Right lobe of liver (tissue), 6 donors: ENCODE data around the gene ARMC2. TPM values are rescaled to one million over a fixed set of nuclear protein-coding genes. Genes with fewer than 3 reads are reported as not detected.

Experiments
- ATAC-seq, 4 donors: fragments of 200-7000 bp; cut with Tn5 transposase; one replicate each; pipeline ENCODE4 v1.9.1; 2020; ENCODE audit warnings: mild to moderate bottlenecking in 4 of 4, moderate library complexity in 4 of 4
- DNase-seq, 3 donors: peaks; one replicate each; pipeline ENCODE4 v3.0.0-alpha.2; 2020
- H3K27ac ChIP-seq, 3 donors: fragments of 200-600 bp; one replicate each; pipeline ENCODE4 v1.8.0; 2022
- H3K27me3 ChIP-seq, 2 donors: fragments of 200-600 bp; one replicate each; pipeline ENCODE4 v1.8.0; 2022
- H3K36me3 ChIP-seq, 4 donors: fragments of 200-600 bp; sonication (generic) in 1 of 4; one replicate each; pipeline versions ENCODE4 v1.5.1 to v1.8.0; 2017 to 2022; ENCODE audit warnings: control low read depth in 1 of 4
- H3K4me1 ChIP-seq, 4 donors: fragments of 200-600 bp; sonication (generic) in 1 of 4; one replicate each; pipeline versions ENCODE4 v1.5.1 to v1.8.0; 2017 to 2022; ENCODE audit warnings: control low read depth in 1 of 4
- H3K4me3 ChIP-seq, 3 donors: fragments of 200-600 bp; one replicate each; pipeline ENCODE4 v1.8.0; 2022
- H3K9me3 ChIP-seq, 4 donors: fragments of 200-600 bp; sonication (generic) in 1 of 4; one replicate each; pipeline versions ENCODE4 v1.5.1 to v1.8.0; 2017 to 2022; ENCODE audit warnings: control low read depth in 1 of 4
- CTCF ChIP-seq, 4 donors: fragments of 200-600 bp in 3 of 4; fragments of 450-650 bp in 1 of 4; IDR thresholded peaks; one replicate each; pipeline versions ENCODE4 v1.5.1 to v1.8.0; 2016 to 2022; ENCODE audit warnings: antibody characterized with exemption in 4 of 4, mild to moderate bottlenecking in 2 of 4
- POLR2A ChIP-seq: fragments of 450-650 bp; IDR thresholded peaks from one replicate; pipeline ENCODE4 v1.6.1; 2017; ENCODE audit warnings: antibody characterized with exemption, mild to moderate bottlenecking
- WGBS: methylation state at CpG from one replicate; pipeline ENCODE4 v1.1.6; 2018; ENCODE audit warnings: low coverage, low lambda C conversion rate; ENCODE audit not compliant: insufficient coverage; ENCODE audit errors: missing lambda C conversion rate; 5-methylcytosine and 5-hydroxymethylcytosine counted together
- intact Hi-C, 2 donors: fragments of 100-400 bp; cut with DNase I; formaldehyde crosslinking; loops; one replicate each; pipeline versions ENCODE4 v1.11.2 to v1.14.1; 2022
- total RNA-seq, 6 experiments: library from RNA; depleted of rRNA in 2 of 6; stranded (reverse); fragments of >200 nt in 2 of 6; fragmentation: NEBNext Ultra II Directional in 3 of 6; extraction: Animal tissue kit (Norgen Biotek cat#: 25700) in 3 of 6; gene quantifications; one replicate each; pipeline versions ENCODE4 v1.1.0 to v1.2.4, GENCODE V29; 2016 to 2023
- donor health status: DM: no; HTN: yes; CAD: no.
- donor health status: DM: no; HTN: no; CAD: no.
- donor health status: DM: no; HTN: no; CAD: no.
- donor health status: DM: no; HTN: yes; CAD: no.
- donor health status: DM: no; HTN: yes; CAD: no.

The ARMC2 gene
- total RNA-seq, 6 experiments from 2014 or later, result 0.86 to 1.9 (median 1.0) TPM

GRCh38 chr6:108996208-108996607, 148.0 kb downstream of the ARMC2 start:
- H3K27ac ChIP-seq, result no peak overlapping the region
- H3K4me1 ChIP-seq, result peaks cover 0 to 2% (median under 1%) of the 10 kb centered on the region in 4 donors
- H3K36me3 ChIP-seq, result peaks cover 0 to 32% (median 10%) of the 10 kb centered on the region in 4 donors
- 93% methylated on average over 1 of the region's 1 CpG for WGBS
- DNase-seq (no peak), ATAC-seq (no peak)
- TF ChIP-seq POLR2A (no peak), CTCF (IDR thresholded peaks at IDR 0.05) (no peak)
- H3K4me3 ChIP-seq, result no peak overlapping the region
- no peaks in the 10 kb centered on the region for H3K27me3 ChIP-seq
- intact Hi-C loops, result no loop called here
- no peaks in the 10 kb centered on the region for H3K9me3 ChIP-seq

- WGBS, result 83% methylated on average over 3 of the region's 3 CpGs
- Histone ChIP-seq H3K27me3 (no peaks in the 10 kb centered on the region), H3K4me1 (peaks cover 0 to 23% (median 8%) of the 10 kb centered on the region in 4 donors), H3K9me3 (no peaks in the 10 kb centered on the region), H3K4me3 (no peak overlapping the region), H3K27ac (no peak overlapping the region), H3K36me3 (peaks cover 0 to 17% (median 3%) of the 10 kb centered on the region in 4 donors)
- intact Hi-C loops, result no loop called here
- no peak for TF ChIP-seq CTCF (IDR thresholded peaks at IDR 0.05)
- TF ChIP-seq POLR2A, result no peak
- no peak for DNase-seq
- ATAC-seq, result no peak
Measured at GRCh38 chr6:108998485-108998884, 150.3 kb downstream of the ARMC2 start.

GRCh38 chr6:108999428-108999827, 151.2 kb downstream of the ARMC2 start:
- Histone ChIP-seq H3K27ac (no peak overlapping the region), H3K4me1 (peaks cover 0 to 26% (median 8%) of the 10 kb centered on the region in 4 donors), H3K9me3 (no peaks in the 10 kb centered on the region), H3K36me3 (peaks cover 0 to 8% (median 3%) of the 10 kb centered on the region in 4 donors), H3K4me3 (no peak overlapping the region), H3K27me3 (no peaks in the 10 kb centered on the region)
- TF ChIP-seq CTCF (IDR thresholded peaks at IDR 0.05) (no peak), POLR2A (no peak)
- DNase-seq, result no peak
- 91% methylated on average over 5 of the region's 5 CpGs for WGBS
- no peak for ATAC-seq
- intact Hi-C loops, result no loop called here

GRCh38 chr6:109000289-109000688, 152.1 kb downstream of the ARMC2 start:
- no peak overlapping the region for H3K4me3 ChIP-seq
- DNase-seq (no peak), ATAC-seq (no peak)
- no peak for TF ChIP-seq CTCF (IDR thresholded peaks at IDR 0.05)
- TF ChIP-seq POLR2A, result no peak
- no peaks in the 10 kb centered on the region for H3K9me3 ChIP-seq
- H3K27me3 ChIP-seq, result no peaks in the 10 kb centered on the region
- intact Hi-C loops, result no loop called here
- peaks cover 0 to 26% (median 8%) of the 10 kb centered on the region in 4 donors for H3K4me1 ChIP-seq
- H3K27ac ChIP-seq, result no peak overlapping the region
- WGBS, result 89% methylated on average over 2 of the region's 2 CpGs
- peaks cover 0 to 8% (median 3%) of the 10 kb centered on the region in 4 donors for H3K36me3 ChIP-seq
